ENCODE measurements around the gene IL4R.

DNA sequence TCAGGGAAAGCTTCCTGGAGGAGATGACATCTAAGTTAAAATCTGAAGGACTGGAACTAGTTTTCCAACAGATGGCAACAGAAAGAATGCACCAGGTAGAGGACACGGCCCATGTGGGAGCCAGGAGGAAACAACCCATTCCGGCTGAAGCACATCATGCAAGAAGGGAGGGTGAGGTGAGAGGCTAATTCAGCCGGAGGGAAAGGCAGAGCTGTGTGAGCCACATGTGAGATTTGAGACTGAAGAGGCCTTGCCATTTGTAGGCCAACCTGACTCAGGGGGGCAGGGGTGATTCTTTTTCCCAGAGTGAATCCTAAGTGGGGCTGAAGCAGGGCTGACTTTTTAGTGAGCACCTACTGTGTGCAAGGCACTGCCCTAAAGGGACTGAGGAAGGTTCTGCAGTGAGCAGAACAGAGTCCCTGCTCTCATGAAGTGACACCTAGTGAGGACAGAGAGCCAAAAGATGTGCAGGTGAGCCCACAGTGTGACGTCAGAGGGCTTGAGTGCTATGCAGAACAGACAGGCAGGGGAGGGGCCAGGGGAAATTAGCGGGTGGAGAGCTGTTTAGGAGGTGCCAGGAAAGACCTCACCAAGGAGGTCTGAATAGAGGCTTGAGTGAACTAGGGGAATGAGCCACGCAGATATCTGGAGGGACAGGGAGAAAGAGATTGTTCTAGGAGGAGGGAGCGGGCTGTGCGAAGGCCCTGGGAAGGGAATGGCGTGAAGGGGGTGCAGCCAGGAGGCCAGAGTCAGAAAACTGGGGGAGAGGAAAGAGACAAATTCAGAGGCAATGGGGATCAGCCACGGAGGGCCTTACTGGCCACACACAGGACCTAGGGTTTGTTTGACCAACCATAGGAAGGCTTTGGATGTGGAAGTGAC lies 68.4 kb downstream of the IL4R start:
- TF ChIP-seq POLR2A (IDR thresholded peaks at IDR 0.05) = no peak
- TF ChIP-seq, protein P1, sequence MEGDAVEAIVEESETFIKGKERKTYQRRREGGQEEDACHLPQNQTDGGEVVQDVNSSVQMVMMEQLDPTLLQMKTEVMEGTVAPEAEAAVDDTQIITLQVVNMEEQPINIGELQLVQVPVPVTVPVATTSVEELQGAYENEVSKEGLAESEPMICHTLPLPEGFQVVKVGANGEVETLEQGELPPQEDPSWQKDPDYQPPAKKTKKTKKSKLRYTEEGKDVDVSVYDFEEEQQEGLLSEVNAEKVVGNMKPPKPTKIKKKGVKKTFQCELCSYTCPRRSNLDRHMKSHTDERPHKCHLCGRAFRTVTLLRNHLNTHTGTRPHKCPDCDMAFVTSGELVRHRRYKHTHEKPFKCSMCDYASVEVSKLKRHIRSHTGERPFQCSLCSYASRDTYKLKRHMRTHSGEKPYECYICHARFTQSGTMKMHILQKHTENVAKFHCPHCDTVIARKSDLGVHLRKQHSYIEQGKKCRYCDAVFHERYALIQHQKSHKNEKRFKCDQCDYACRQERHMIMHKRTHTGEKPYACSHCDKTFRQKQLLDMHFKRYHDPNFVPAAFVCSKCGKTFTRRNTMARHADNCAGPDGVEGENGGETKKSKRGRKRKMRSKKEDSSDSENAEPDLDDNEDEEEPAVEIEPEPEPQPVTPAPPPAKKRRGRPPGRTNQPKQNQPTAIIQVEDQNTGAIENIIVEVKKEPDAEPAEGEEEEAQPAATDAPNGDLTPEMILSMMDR (IDR thresholded peaks at IDR 0.05) = no peak
